Measurements from ENCODE around the gene ADAT1.

The ADAT1 gene

DNA sequence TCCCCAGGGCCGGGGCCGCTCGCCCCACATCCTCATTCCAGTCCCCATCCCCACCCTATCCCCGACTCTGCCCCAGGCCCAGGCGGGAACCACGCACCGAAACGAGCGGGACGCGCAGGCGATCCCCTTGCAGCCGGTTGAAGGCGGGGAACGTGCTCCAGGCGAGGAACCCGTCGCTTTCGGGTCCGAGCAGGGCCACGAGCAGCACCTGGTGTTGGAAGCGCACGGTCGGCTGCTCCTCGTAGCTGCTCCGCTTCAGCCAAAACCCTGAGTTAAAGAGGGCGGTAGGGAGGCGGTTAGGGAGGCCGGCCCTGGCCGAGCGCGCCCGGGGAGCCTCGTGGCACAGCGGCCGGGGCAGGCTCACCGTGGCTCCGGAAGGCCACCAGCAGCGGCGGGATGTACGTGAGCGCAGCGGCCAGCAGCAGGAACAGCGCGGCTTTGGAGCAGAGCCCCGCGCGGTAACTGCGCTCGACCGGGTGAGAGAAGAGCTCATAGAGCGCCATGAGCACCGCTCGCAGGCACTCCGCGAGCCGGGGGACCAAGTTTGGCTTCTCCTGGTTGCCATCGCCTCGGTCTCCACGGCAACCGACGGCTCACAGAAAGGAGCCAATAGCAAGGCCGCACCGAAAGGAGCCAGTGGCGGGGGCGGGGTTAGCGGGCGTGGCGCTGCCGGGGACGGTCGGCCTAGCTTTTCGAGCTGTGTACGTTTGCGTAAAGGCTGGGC is 67.2 kb downstream of the ADAT1 start, which contains the start of gene TMEM231:
TMEM231 (minus strand) TSS at position 546 of the 724 bp plus-strand sequence; CDS start at position 503, 43 bp downstream.
- H3K36me3 ChIP-seq (ENCODE audit: control insufficient read depth in 2 of 2, insufficient read depth in 1 of 2, low read length in 2 of 2): no peaks in the 10 kb centered on the region
- peak within 1 kb of the TSS; percentile 64 for H3K27ac ChIP-seq (ENCODE audit: extremely low read depth, low read depth, low read length)
- no peaks in the 10 kb centered on the region for H3K9me3 ChIP-seq (ENCODE audit: control insufficient read depth, insufficient read depth, low read depth, low read length)
- ChIA-PET CTCF (interaction anchor here (0.8 to 1.4 kb wide), 4 partner anchors 38 to 92 kb away, joined by 3 to 5 read pairs (median 4); partner anchors contain the start of gene TMEM170A), POLR2A (interaction anchor here (0.8 to 2.2 kb wide), 7 partner anchors 9 to 92 kb away, joined by 3 to 22 read pairs (median 6); partner anchors contain the start of genes ADAT1, GABARAPL2, KARS1 and TERF2IP)
- H3K4me3 ChIP-seq (ENCODE audit: low read depth, low read length): peak within 1 kb of the TSS; percentile 69
- H3K4me1 ChIP-seq (ENCODE audit: control insufficient read depth, insufficient read depth, low read length): no peaks in the 10 kb centered on the region
- TF ChIP-seq, protein P1, sequence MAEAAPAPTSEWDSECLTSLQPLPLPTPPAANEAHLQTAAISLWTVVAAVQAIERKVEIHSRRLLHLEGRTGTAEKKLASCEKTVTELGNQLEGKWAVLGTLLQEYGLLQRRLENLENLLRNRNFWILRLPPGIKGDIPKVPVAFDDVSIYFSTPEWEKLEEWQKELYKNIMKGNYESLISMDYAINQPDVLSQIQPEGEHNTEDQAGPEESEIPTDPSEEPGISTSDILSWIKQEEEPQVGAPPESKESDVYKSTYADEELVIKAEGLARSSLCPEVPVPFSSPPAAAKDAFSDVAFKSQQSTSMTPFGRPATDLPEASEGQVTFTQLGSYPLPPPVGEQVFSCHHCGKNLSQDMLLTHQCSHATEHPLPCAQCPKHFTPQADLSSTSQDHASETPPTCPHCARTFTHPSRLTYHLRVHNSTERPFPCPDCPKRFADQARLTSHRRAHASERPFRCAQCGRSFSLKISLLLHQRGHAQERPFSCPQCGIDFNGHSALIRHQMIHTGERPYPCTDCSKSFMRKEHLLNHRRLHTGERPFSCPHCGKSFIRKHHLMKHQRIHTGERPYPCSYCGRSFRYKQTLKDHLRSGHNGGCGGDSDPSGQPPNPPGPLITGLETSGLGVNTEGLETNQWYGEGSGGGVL (tag by site-specific recombination; IDR thresholded peaks at IDR 0.05): peak; percentile 17; the same call in 1 of the 2 replicates
- TF ChIP-seq, protein P2, sequence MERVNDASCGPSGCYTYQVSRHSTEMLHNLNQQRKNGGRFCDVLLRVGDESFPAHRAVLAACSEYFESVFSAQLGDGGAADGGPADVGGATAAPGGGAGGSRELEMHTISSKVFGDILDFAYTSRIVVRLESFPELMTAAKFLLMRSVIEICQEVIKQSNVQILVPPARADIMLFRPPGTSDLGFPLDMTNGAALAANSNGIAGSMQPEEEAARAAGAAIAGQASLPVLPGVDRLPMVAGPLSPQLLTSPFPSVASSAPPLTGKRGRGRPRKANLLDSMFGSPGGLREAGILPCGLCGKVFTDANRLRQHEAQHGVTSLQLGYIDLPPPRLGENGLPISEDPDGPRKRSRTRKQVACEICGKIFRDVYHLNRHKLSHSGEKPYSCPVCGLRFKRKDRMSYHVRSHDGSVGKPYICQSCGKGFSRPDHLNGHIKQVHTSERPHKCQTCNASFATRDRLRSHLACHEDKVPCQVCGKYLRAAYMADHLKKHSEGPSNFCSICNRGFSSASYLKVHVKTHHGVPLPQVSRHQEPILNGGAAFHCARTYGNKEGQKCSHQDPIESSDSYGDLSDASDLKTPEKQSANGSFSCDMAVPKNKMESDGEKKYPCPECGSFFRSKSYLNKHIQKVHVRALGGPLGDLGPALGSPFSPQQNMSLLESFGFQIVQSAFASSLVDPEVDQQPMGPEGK (tag by site-specific recombination; IDR thresholded peaks at IDR 0.05): no peak
- TF ChIP-seq YY2 (tag by site-specific recombination; IDR thresholded peaks at IDR 0.05) (peak; percentile 56; the same call in 1 of the 2 replicates), ZNF830 (tag by site-specific recombination; IDR thresholded peaks at IDR 0.05; ENCODE audit: low read depth) (no peak), SALL2 (tag by site-specific recombination; IDR thresholded peaks at IDR 0.05; ENCODE audit: borderline replicate concordance) (no peak), ZNF660 (tag by site-specific recombination; IDR thresholded peaks at IDR 0.05) (no peak), ZIC2 (tag by site-specific recombination; IDR thresholded peaks at IDR 0.05) (peak; percentile 51), BCL11A (tag by site-specific recombination; IDR thresholded peaks at IDR 0.05; ENCODE audit: low read depth) (no peak), ZBTB48 (tag by site-specific recombination; IDR thresholded peaks at IDR 0.05) (peak; percentile 48), ZFP37 (tag by site-specific recombination; IDR thresholded peaks at IDR 0.05) (no peak), GLIS1 (tag by site-specific recombination; IDR thresholded peaks at IDR 0.05) (peak; percentile 67), ZNF529 (tag by site-specific recombination; IDR thresholded peaks at IDR 0.05; ENCODE audit: insufficient replicate concordance) (no peak), ZNF341 (tag by site-specific recombination; IDR thresholded peaks at IDR 0.05; ENCODE audit: low read depth) (peak; percentile 94), ZSCAN30 (tag by site-specific recombination; IDR thresholded peaks at IDR 0.05) (no peak), ZNF138 (tag by site-specific recombination; IDR thresholded peaks at IDR 0.05; ENCODE audit: borderline replicate concordance) (no peak), SP7 (tag by site-specific recombination; IDR thresholded peaks at IDR 0.05) (peak; percentile 10; the same call in 1 of the 2 replicates), ZNF266 (tag by site-specific recombination; IDR thresholded peaks at IDR 0.05; ENCODE audit: low read depth) (no peak), ZNF48 (tag by site-specific recombination; IDR thresholded peaks at IDR 0.05) (no peak), KLF16 (tag by site-specific recombination; IDR thresholded peaks at IDR 0.05) (peak; percentile 72), ZNF626 (tag by site-specific recombination; IDR thresholded peaks at IDR 0.05) (no peak), ZNF302 (tag by site-specific recombination; IDR thresholded peaks at IDR 0.05; ENCODE audit: low read depth) (no peak), ZNF169 (tag by site-specific recombination; IDR thresholded peaks at IDR 0.05) (no peak), ZNF768 (tag by site-specific recombination; IDR thresholded peaks at IDR 0.05) (no peak), ZNF121 (tag by site-specific recombination; IDR thresholded peaks at IDR 0.05) (0 out of 2 replicates have a peak, but pooled peaks have one; percentile 9), ZNF112 (tag by site-specific recombination; IDR thresholded peaks at IDR 0.05) (no peak)
- TF ChIP-seq, protein P3, sequence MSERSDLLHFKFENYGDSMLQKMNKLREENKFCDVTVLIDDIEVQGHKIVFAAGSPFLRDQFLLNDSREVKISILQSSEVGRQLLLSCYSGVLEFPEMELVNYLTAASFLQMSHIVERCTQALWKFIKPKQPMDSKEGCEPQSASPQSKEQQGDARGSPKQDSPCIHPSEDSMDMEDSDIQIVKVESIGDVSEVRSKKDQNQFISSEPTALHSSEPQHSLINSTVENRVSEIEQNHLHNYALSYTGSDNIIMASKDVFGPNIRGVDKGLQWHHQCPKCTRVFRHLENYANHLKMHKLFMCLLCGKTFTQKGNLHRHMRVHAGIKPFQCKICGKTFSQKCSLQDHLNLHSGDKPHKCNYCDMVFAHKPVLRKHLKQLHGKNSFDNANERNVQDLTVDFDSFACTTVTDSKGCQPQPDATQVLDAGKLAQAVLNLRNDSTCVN (tag by site-specific recombination; optimal IDR thresholded peaks at IDR 0.05): peak; percentile 77
- TF ChIP-seq, protein P4, sequence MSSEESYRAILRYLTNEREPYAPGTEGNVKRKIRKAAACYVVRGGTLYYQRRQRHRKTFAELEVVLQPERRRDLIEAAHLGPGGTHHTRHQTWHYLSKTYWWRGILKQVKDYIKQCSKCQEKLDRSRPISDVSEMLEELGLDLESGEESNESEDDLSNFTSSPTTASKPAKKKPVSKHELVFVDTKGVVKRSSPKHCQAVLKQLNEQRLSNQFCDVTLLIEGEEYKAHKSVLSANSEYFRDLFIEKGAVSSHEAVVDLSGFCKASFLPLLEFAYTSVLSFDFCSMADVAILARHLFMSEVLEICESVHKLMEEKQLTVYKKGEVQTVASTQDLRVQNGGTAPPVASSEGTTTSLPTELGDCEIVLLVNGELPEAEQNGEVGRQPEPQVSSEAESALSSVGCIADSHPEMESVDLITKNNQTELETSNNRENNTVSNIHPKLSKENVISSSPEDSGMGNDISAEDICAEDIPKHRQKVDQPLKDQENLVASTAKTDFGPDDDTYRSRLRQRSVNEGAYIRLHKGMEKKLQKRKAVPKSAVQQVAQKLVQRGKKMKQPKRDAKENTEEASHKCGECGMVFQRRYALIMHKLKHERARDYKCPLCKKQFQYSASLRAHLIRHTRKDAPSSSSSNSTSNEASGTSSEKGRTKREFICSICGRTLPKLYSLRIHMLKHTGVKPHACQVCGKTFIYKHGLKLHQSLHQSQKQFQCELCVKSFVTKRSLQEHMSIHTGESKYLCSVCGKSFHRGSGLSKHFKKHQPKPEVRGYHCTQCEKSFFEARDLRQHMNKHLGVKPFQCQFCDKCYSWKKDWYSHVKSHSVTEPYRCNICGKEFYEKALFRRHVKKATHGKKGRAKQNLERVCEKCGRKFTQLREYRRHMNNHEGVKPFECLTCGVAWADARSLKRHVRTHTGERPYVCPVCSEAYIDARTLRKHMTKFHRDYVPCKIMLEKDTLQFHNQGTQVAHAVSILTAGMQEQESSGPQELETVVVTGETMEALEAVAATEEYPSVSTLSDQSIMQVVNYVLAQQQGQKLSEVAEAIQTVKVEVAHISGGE (tag by site-specific recombination; conservative IDR thresholded peaks at IDR 0.05; ENCODE audit: low read depth): peak; percentile 20; the same call in 1 of the 2 replicates
- TF ChIP-seq, protein P5, sequence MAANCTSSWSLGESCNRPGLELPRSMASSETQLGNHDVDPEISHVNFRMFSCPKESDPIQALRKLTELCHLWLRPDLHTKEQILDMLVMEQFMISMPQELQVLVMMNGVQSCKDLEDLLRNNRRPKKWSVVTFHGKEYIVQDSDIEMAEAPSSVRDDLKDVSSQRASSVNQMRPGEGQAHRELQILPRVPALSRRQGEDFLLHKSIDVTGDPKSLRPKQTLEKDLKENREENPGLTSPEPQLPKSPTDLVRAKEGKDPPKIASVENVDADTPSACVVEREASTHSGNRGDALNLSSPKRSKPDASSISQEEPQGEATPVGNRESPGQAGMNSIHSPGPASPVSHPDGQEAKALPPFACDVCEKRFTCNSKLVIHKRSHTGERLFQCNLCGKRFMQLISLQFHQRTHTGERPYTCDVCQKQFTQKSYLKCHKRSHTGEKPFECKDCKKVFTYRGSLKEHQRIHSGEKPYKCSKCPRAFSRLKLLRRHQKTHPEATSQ (tag by site-specific recombination; IDR thresholded peaks at IDR 0.05): 0 out of 2 replicates have a peak, but pooled peaks have one; percentile 56
